Loucy (cell line): ENCODE data around the gene SIRPB1.

Source experiments
- H2AFZ ChIP-seq: fragments of 200-600 bp; sonication (generic); 2 replicates; pipeline ENCODE4 v1.6.0; 2016; ENCODE audit warnings: antibody characterized with exemption, mild to moderate bottlenecking, low read length, moderate library complexity
- H3F3A ChIP-seq: fragments of 200-600 bp; 2 replicates; pipeline ENCODE4 v1.6.0; 2016; ENCODE audit warnings: antibody characterized with exemption, low read depth, mild to moderate bottlenecking
- H3K27me3 ChIP-seq: fragments of 200-600 bp; sonication (generic); 2 replicates; pipeline ENCODE4 v1.6.1; 2014; ENCODE audit warnings: low read length, mild to moderate bottlenecking; ENCODE audit not compliant: insufficient read depth, poor library complexity, severe bottlenecking
- H3K36me3 ChIP-seq: fragments of 200-600 bp; sonication (generic); 2 replicates; pipeline ENCODE4 v1.6.1; 2016; ENCODE audit warnings: low read length; ENCODE audit not compliant: insufficient read depth
- H3K4me1 ChIP-seq: fragments of 200-600 bp; sonication (generic); 2 replicates; pipeline ENCODE4 v1.5.1; 2014; ENCODE audit warnings: low read length, mild to moderate bottlenecking; ENCODE audit not compliant: insufficient read depth, poor library complexity, severe bottlenecking
- H3K4me2 ChIP-seq: fragments of 200-600 bp; sonication (generic); 2 replicates; pipeline ENCODE4 v1.6.0; 2014; ENCODE audit warnings: antibody characterized with exemption, low read length, low read depth, mild to moderate bottlenecking; ENCODE audit not compliant: poor library complexity, severe bottlenecking
- H3K4me3 ChIP-seq: fragments of 200-600 bp; sonication (generic); 2 replicates; pipeline ENCODE4 v1.5.1; 2014; ENCODE audit warnings: low read length, mild to moderate bottlenecking, mixed read lengths; ENCODE audit not compliant: poor library complexity, severe bottlenecking
- H3K79me2 ChIP-seq: fragments of 200-600 bp; sonication (generic); 2 replicates; pipeline ENCODE4 v1.6.1; 2014; ENCODE audit warnings: low read length; ENCODE audit not compliant: insufficient read depth
- H3K9ac ChIP-seq: fragments of 200-600 bp; sonication (generic); 2 replicates; pipeline ENCODE4 v1.6.0; 2014; ENCODE audit warnings: mild to moderate bottlenecking, low read depth, low read length, moderate library complexity; ENCODE audit not compliant: poor library complexity, severe bottlenecking
- H3K9me2 ChIP-seq: fragments of 200-600 bp; sonication (generic); replicated peaks from 2 replicates; pipeline ENCODE4 v1.6.1; 2016; ENCODE audit warnings: low read depth, low read length, mixed read lengths
- H3K9me3 ChIP-seq: fragments of 200-600 bp; sonication (generic); 2 replicates; pipeline ENCODE4 v1.6.1; 2014; ENCODE audit warnings: mild to moderate bottlenecking, antibody characterized with exemption, low read length, low read depth; ENCODE audit not compliant: insufficient read depth
- H4K20me1 ChIP-seq: fragments of 200-600 bp; sonication (generic); 2 replicates; pipeline ENCODE4 v1.6.0; 2014; ENCODE audit warnings: antibody characterized with exemption, low read length, mild to moderate bottlenecking; ENCODE audit not compliant: insufficient read depth, poor library complexity, severe bottlenecking
- EZH2phosphoT487 ChIP-seq: fragments of 200-600 bp; IDR thresholded peaks from 2 replicates; pipeline ENCODE4 v1.6.1; 2018; ENCODE audit warnings: antibody characterized with exemption, mild to moderate bottlenecking, moderate library complexity, borderline replicate concordance
- TF ChIP-seq, protein P1 (sequence below): fragments of 200-600 bp; sonication (generic); conservative IDR thresholded peaks from 2 replicates; pipeline ENCODE4 v1.5.1; 2014; ENCODE audit warnings: mild to moderate bottlenecking, antibody characterized with exemption, low read length

The SIRPB1 gene

DNA sequence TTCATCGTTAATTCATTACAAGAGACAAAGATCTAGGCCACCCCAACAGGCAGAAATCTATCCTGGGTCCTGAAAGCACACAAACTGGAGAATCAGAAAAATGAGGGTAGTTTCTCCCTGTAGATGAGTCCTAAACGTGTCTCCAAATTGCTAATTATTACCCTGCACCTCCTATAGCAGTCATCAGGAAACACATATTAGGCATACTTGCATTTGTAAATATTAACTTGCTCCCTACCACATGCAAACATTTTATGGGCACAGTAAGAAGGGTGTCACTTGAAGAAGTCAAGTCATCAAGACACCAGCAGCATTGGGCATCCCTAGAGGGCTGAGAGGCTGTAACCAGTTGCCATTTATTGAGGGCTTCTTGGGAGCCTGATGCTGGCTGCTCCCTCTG lies 17.9 kb upstream of the SIRPB1 start:
- Histone ChIP-seq H3K79me2 (no peaks in the 10 kb centered on the region), H2AFZ (no peak overlapping the region), H3F3A (no peaks in the 10 kb centered on the region), H3K4me3 (no peak overlapping the region), H3K36me3 (no peaks in the 10 kb centered on the region), H4K20me1 (no peaks in the 10 kb centered on the region), H3K27me3 (no peaks in the 10 kb centered on the region), H3K9me2 (no peaks in the 10 kb centered on the region), H3K9me3 (no peaks in the 10 kb centered on the region), H3K4me1 (no peaks in the 10 kb centered on the region), H3K9ac (no peak overlapping the region), H3K4me2 (no peak overlapping the region)
- TF ChIP-seq, protein P1, sequence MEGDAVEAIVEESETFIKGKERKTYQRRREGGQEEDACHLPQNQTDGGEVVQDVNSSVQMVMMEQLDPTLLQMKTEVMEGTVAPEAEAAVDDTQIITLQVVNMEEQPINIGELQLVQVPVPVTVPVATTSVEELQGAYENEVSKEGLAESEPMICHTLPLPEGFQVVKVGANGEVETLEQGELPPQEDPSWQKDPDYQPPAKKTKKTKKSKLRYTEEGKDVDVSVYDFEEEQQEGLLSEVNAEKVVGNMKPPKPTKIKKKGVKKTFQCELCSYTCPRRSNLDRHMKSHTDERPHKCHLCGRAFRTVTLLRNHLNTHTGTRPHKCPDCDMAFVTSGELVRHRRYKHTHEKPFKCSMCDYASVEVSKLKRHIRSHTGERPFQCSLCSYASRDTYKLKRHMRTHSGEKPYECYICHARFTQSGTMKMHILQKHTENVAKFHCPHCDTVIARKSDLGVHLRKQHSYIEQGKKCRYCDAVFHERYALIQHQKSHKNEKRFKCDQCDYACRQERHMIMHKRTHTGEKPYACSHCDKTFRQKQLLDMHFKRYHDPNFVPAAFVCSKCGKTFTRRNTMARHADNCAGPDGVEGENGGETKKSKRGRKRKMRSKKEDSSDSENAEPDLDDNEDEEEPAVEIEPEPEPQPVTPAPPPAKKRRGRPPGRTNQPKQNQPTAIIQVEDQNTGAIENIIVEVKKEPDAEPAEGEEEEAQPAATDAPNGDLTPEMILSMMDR = no peak
- no peak for TF ChIP-seq EZH2phosphoT487

DNA sequence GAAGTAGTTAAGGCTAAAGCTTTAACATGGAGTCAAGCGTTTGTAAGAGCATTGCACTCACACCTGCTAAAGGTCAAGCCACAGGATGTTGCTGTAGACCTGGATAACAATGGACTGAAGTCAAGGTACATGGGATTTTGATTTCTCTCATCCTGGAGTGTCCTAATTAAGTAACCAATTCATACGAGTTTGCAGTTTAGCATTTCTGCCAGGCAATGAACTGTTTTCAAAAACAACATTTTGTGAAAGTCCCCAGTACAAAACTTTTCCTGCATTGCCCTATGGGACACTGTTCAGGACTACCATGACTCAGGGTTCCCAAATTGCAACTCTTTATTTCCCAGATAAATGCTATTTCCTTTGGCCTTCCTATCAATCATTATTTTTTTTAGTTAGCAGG lies 17.4 kb upstream of the SIRPB1 start:
- TF ChIP-seq EZH2phosphoT487 = no peak
- TF ChIP-seq, protein P1 = no peak
- no peaks in the 10 kb centered on the region for H3K27me3 ChIP-seq
- no peaks in the 10 kb centered on the region for H3K9me3 ChIP-seq
- H3K79me2 ChIP-seq = no peaks in the 10 kb centered on the region
- H2AFZ ChIP-seq = no peak overlapping the region
- H3K36me3 ChIP-seq = no peaks in the 10 kb centered on the region
- H3K4me3 ChIP-seq = no peak overlapping the region
- no peak overlapping the region for H3K9ac ChIP-seq
- H3F3A ChIP-seq = no peaks in the 10 kb centered on the region
- no peak overlapping the region for H3K4me2 ChIP-seq
- H3K4me1 ChIP-seq = no peaks in the 10 kb centered on the region
- no peaks in the 10 kb centered on the region for H3K9me2 ChIP-seq
- H4K20me1 ChIP-seq = no peaks in the 10 kb centered on the region

DNA sequence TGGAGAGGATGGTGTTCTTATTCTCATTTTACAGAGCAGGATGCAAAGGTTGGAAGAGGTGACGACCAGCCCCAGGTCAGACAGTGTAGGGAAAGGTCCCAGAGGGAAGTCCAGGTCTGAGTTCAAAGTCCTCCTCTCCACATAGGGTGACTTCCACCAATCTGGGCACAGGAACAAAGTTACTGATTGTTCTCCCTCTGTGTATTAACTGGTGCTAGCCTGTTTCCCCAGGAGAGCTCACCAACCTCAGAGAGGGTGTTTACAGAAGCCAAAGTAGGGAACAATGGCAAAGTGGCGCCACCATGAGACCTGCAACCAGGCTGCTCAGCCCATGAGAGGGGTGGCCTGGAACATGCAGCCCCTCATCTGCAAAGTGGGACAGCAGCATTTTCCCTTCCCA lies 16.8 kb upstream of the SIRPB1 start:
- H4K20me1 ChIP-seq = no peaks in the 10 kb centered on the region
- H3K4me1 ChIP-seq = no peaks in the 10 kb centered on the region
- H3K9ac ChIP-seq = no peak overlapping the region
- no peaks in the 10 kb centered on the region for H3K27me3 ChIP-seq
- H3K79me2 ChIP-seq = no peaks in the 10 kb centered on the region
- TF ChIP-seq, protein P1 = peak; percentile 46
- TF ChIP-seq EZH2phosphoT487 = no peak
- H3K9me2 ChIP-seq = no peaks in the 10 kb centered on the region
- H3K4me2 ChIP-seq = no peak overlapping the region
- no peaks in the 10 kb centered on the region for H3K9me3 ChIP-seq
- no peak overlapping the region for H3K4me3 ChIP-seq
- H3F3A ChIP-seq = no peaks in the 10 kb centered on the region
- H2AFZ ChIP-seq = no peak overlapping the region
- H3K36me3 ChIP-seq = no peaks in the 10 kb centered on the region
